Measurements from ENCODE around the gene ZFAND3. TPM values are rescaled to one million over a fixed set of nuclear protein-coding genes. Genes with fewer than 3 reads are reported as not detected.

Gene ZFAND3
- polyA plus RNA-seq, 3 donors: 11.5 to 21.1 (median 11.7) TPM

DNA sequence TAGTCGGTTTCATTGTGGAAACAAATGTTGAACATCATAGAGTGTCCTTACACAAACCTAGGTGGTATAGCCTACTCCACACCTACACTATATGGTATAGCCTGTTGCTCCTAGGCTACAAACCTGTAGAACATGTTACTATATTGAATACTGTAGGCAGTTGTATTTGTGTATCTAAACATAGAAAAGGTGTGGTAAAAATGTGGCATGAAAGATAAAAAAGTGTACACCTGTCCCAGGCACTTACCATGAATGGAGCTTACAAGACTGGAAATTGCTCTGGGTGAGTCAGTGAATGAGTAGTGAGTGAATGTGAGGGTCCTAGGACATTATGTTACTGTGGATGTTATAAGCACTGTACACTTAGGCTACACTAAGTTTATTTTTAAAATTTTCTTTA, 103.0 kb downstream of the ZFAND3 start:
- peaks cover 5% of the 10 kb centered on the region for H3K4me1 Mint-ChIP-seq
- Histone ChIP-seq H3K9me3 (replicated peaks in 1 of 2; ENCODE audit: control insufficient read depth in 1 of 2, insufficient read depth in 1 of 2, low read length in 2 of 2) (no peaks in the 10 kb centered on the region), H3K36me3 (replicated peaks in 1 of 2; ENCODE audit: control insufficient read depth in 1 of 2, insufficient read depth in 2 of 2, low read length in 2 of 2) (no peaks in the 10 kb centered on the region), H3K9ac (ENCODE audit: insufficient read depth, low read length, poor library complexity, severe bottlenecking) (no peak overlapping the region), H3K79me2 (ENCODE audit: insufficient read depth, low read length) (peaks cover 99% of the 10 kb centered on the region), H3K27me3 (ENCODE audit: control insufficient read depth in 2 of 2, insufficient read depth in 2 of 2, low read length in 2 of 2) (no peaks in the 10 kb centered on the region), H4K20me1 (ENCODE audit: insufficient read depth, low read length) (peaks cover 100% of the 10 kb centered on the region), H2AFZ (ENCODE audit: insufficient read depth, low read depth, low read length, poor library complexity, severe bottlenecking) (no peak overlapping the region), H3K4me2 (replicated peaks; ENCODE audit: extremely low read depth, low read length, poor library complexity, severe bottlenecking) (no peak overlapping the region), H3K4me3 (replicated peaks in 1 of 3; ENCODE audit: low read depth in 2 of 3, low read length in 3 of 3) (no peak overlapping the region), H3K27ac (ENCODE audit: low read depth in 1 of 2, low read length in 2 of 2) (no peak overlapping the region), H3K4me1 (ENCODE audit: control insufficient read depth in 1 of 2, insufficient read depth in 2 of 2, low read length in 2 of 2) (no peaks in the 10 kb centered on the region)
- H3K36me3 Mint-ChIP-seq: peaks cover 10 to 13% of the 10 kb centered on the region in 2 donors
- no peak overlapping the region for H3K27ac Mint-ChIP-seq
- intact Hi-C loops (cut with micrococcal nuclease): no loop called here
- no CpG with 5 or more reads among the region's 1 CpG for whole genome bisulfite sequencing (ENCODE audit: insufficient coverage)
- TF ChIP-seq CTCF (IDR thresholded peaks at IDR 0.05): no peak
- no peaks in the 10 kb centered on the region for H3K9me3 Mint-ChIP-seq
- no peaks in the 10 kb centered on the region for H3K27me3 Mint-ChIP-seq (ENCODE audit: low read depth in 3 of 3)
- no peak for DNase-seq
- H3K4me3 Mint-ChIP-seq: no peak overlapping the region

- Histone ChIP-seq H3K4me3 (replicated peaks in 1 of 3; ENCODE audit: low read depth in 2 of 3, low read length in 3 of 3) (no peak overlapping the region), H2AFZ (ENCODE audit: insufficient read depth, low read depth, low read length, poor library complexity, severe bottlenecking) (no peak overlapping the region), H3K79me2 (ENCODE audit: insufficient read depth, low read length) (peaks cover 99% of the 10 kb centered on the region), H3K9ac (ENCODE audit: insufficient read depth, low read length, poor library complexity, severe bottlenecking) (no peak overlapping the region), H4K20me1 (ENCODE audit: insufficient read depth, low read length) (peaks cover 100% of the 10 kb centered on the region), H3K4me2 (replicated peaks; ENCODE audit: extremely low read depth, low read length, poor library complexity, severe bottlenecking) (no peak overlapping the region), H3K36me3 (replicated peaks in 1 of 2; ENCODE audit: control insufficient read depth in 1 of 2, insufficient read depth in 2 of 2, low read length in 2 of 2) (no peaks in the 10 kb centered on the region), H3K4me1 (ENCODE audit: control insufficient read depth in 1 of 2, insufficient read depth in 2 of 2, low read length in 2 of 2) (no peaks in the 10 kb centered on the region), H3K9me3 (replicated peaks in 1 of 2; ENCODE audit: control insufficient read depth in 1 of 2, insufficient read depth in 1 of 2, low read length in 2 of 2) (no peaks in the 10 kb centered on the region), H3K27ac (ENCODE audit: low read depth in 1 of 2, low read length in 2 of 2) (no peak overlapping the region), H3K27me3 (ENCODE audit: control insufficient read depth in 2 of 2, insufficient read depth in 2 of 2, low read length in 2 of 2) (no peaks in the 10 kb centered on the region)
- no peak for TF ChIP-seq CTCF (IDR thresholded peaks at IDR 0.05)
- H3K27me3 Mint-ChIP-seq (ENCODE audit: low read depth in 3 of 3): no peaks in the 10 kb centered on the region
- no peak overlapping the region for H3K27ac Mint-ChIP-seq
- H3K4me3 Mint-ChIP-seq: no peak overlapping the region
- DNase-seq: no peak
- peaks cover 7 to 9% of the 10 kb centered on the region in 2 donors for H3K36me3 Mint-ChIP-seq
- peaks cover 5% of the 10 kb centered on the region for H3K4me1 Mint-ChIP-seq
- H3K9me3 Mint-ChIP-seq: no peaks in the 10 kb centered on the region
- intact Hi-C loops (cut with micrococcal nuclease): no loop called here
Observed at GRCh38 chr6:37923514-37923913, 104.0 kb downstream of the ZFAND3 start.

All from CD14-positive monocyte (primary cell).